Activated T-helper 1 cell treated with anti-CD3 and anti-CD28 coated beads, Interleukin-2, amount 50 U/mL, for 16 hours (primary cell): ENCODE measurements around the gene SAMD5.
"Not testable (repeated sequence)": the region's sequence is repeated elsewhere in the genome, so short reads cannot be mapped to it uniquely, and the experiment has no call there.

Experiments
- DNase-seq, 2 donors: peaks; one replicate each; pipeline ENCODE4 v3.0.0-alpha.2; 2020; ENCODE audit warnings: low read depth in 1 of 2, low spot score in 1 of 2

The SAMD5 gene

DNA sequence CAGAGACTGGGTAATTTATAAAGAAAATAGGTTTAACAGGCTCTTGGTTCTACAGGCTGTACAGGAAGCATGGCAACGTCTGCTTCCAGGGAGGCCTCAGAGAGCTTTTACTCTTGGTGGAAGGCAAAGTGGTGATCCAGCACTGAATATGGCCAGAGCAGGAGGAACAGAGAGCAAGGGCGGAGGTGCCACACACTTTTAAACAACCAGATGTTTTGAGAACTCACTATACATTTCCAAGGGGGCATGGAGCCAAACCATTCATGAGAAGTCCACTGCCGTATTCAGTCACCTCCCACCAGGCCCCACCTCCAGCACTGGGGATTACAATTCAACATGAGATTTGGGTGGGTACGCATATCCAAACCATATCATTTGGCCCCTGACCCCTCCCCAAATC, 18.7 kb downstream of the SAMD5 start:
- DNase-seq: no peak

DNA sequence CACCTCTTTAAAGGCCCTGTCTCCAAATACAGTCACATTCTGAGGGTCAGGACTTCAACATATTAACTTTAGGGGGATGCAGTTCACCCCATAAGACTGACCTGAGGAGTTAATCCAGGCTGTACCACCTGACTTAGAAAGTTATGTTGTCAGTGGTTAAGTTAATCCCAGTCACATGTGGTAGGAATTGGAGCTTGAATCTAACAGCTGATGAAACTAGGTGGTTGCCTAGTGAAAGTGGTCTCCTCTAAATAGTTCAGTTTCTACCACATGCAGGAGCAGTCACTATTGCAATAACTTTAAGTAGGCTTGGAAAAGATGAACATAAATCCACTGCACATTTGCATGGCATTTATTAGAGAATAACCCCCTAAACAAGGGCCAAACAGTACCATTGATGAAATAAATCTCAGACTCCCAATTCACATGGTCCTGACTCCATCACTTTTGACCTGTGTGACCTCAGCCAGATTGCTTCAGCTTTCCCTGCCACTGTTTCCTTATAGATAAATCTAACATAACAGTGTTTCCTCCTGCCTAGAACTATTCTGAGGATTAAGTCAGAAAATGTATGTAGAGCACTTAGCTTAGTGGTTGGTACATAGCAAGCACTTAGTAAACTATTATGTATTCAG, 20.1 kb downstream of the SAMD5 start:
- no peak for DNase-seq

DNA sequence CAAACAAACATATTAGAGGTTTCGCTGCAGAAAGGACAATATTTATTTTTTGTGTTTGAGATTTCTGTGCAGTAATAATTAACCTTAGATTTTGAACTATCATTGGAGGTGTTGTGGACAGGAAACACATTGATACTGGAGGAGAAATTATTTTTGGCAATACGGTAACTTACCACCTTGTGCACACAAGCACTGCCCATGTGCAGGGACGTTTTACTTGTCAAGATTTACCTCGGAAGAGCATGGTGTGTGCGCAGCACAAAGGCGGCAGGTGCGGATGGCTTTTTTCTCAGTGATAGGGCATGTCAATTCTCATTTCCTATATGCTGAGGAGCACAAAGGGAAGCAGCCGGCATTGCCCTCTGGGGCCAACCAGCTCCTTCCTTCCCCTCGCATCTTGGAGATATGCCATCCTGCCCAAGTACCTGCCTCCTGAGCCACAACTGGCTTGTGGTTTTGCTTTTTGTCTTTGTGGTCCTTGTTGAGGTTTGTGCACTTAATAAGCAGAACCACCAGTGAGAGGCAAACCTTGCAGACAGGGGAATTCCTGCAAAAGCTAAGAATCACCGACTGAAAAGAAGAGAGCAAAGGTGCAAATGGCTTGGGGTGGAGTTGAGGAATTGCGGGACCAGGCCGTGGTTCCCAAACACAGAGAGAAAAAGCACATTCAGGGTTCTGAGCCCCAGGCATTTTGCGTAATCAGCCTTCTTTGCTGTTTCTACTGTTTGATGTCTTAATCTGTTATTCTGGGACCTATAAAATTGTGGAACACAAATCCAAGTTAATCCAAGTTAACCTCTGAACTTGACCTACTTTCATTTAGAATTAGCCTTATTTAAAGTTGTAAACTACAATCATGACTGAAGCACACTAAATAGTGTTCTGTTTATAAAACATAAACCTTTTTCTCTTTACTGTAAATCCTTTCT, 21.9 kb downstream of the SAMD5 start:
- DNase-seq: no peak

DNA sequence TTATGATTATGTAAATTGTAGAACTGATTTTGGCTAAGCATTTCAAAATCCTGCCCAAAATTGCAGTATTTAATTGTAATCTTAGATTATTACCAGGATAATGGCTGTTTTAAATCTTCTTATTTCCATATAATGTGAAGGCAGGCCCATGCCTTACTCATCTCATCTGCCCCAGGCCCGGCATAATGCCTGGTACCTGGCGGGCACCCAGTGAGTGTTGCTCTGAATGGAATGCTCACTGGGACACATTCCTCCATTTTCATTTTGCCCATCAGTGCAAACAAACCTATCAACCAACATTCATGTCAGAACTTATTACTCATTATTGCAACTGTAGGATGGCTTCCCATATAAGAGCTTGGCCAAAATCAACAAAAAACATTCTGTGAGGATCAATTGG, 22.8 kb downstream of the SAMD5 start:
- no peak for DNase-seq

DNA sequence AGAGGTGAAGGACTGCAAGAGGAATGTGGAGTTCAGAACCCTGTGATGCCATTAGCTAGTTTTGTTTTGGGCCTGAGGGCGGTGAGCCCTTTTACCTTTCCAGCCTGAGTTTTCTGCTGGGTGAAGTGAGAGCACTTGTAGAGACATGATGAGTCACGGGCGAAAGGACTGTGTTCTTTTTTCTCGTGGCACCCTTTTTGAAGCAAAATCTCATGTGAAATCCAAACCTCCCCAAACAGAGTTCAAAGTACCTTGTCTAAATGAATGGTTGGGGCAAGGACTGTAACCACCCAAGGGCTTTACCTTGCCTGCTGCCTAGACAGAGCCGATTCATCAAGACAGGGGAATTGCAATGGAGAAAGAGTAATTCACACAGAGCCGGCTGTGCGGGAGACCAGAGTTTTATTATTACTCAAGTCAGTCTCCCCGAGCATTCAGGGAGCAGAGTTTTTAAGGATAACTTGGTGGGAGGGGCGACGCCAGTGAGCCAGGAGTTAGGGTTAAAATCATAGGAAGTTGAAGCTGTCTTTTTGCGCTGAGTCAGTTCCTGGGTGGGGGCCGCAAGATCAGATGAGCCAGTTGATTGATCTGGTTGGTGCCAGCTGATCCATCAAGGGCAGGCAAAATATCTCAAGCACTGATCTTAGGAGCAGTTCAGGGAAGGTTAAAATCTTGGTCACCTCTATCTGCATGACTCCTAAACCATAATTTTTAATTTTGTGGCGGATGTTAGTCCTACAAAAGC, 25.8 kb downstream of the SAMD5 start:
- no peak for DNase-seq

DNA sequence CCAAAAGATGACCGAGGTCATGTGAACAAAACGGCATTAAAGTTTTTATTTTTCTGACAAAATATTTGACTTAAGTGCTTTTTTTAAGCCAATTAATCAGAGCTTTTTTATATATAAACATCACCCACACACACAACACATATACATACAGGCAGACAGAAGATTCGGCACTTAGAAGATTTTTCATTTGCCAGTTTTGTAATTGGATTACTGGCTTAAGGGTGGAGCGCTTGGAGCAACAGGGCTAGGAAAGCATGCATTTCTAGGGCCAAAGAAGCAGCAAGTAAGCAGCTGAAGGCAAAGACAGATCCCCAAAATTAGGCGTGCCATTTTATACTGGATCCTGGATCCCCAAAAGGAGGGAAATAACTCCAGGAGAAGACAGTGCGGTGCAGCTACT, 30.3 kb downstream of the SAMD5 start:
- DNase-seq: no peak

DNA sequence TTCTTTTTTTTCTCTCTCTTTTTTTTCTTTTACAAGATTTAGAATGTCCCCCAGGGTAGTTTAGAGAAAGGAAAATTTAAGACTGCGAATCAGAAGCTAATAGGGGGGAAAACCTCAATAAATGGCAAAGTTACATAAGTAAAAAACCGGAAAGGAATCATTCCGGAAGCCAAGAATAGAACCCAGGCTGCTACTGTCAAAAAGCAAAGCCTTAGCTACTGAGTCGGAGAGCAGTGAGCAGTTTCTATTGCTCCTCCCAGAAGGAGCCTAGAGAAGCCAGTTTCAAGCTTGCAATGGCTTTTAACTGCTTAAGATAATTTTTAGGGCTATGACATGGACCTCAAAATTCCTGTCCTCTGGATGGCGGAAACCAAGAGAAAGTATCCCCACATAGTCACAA, 31.6 kb downstream of the SAMD5 start:
- no peak for DNase-seq

DNA sequence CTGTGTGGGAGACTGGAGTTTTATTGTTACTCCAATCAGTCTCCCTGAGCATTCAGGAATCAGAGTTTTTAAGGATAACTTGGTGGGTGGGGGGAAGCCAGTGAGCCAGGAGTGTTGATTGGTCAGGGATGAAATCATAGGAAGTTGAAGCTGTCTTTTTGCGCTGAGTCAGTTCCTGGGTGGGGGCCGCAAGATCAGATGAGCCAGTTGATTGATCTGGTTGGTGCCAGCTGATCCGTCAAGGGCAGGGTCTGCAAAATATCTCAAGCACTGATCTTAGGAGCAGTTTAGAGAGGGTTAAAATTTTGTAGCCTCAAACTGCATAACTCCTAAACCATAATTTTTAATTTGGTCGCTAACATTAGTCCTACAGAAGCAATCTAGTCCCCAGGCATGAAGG, 33.9 kb downstream of the SAMD5 start:
- DNase-seq: not testable (repeated sequence)

DNA sequence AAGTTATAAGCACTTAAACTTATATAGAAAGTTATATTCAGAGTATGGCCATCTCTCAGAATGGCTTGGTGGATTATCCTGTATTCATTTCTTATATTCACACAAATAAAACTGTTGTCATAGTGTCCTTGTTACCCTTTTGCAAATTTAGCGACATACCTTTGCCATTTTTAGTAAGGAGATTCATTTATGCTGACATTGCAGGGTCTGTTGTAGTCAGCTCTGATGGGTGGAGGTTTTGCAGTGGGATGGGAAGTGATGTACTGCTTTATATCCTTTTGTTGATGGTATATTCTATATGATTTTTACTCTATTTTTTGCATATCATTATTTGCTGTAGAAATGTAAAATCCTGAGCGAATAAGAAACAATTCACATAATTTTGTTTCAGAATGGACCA, 35.9 kb downstream of the SAMD5 start:
- no peak for DNase-seq

DNA sequence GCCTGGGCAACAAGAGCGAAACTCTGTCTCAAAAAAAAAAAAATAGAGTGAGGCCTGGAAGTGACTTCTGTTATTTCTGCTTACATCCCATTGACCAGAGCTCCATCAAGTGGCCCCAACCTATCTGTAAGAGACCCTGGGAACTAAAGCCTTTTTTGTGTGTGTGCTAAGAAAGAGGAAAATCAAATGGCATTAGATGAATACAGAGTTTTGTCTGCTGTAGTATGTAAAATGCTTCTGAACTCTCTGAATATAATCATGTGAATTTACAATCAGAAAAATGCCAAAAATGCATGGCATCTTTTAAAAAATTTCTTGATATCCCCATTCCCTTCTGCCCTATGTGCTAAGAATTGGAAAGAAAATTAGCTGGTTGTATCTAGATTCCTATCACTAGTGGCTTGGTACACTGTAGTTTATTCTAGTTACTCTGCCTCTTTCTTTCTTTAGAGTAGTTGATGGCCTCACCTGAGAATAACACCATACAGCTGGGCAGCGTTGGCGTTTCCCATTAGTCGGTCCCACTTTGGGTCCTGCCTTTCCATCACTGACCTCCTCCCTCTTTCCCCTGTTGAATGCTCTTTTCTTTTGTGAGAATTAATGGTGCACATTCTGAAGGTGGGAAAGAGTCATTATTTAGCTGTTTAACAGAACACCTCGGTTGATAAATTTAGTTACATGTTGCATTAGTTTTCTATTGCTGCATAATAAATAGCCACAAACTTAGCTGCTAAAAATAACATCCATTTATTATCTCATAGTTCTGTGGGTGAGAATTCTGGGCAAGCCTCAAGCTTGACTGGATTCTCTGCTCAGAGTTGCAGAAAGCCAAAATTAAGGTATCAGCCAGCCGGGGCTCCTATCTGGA, 38.2 kb downstream of the SAMD5 start:
- DNase-seq: no peak

DNA sequence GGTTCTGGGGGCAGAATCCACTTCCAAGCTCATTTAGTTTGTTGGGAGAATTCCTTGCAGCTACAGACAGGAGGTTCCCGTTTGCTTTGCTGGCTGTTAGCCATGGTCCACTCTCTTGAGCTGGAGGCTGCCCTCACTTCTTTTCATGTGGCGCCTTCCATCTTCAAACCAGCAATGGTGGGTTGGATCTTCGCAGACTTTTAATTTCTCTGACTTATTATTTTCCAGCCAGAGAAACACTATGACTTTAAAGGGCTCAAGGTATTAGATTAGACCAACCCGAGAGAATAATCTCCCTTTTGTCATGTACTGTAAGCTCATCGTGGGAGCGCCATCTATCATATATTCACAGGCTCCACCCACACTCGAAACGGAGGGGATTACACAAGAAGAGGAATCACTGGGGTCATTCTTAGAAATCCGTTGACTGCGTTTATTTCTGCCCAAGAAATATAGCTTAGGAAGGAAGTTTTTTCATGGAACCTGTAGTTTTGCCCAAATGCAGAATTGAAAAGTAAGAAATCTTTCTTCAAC, 38.9 kb downstream of the SAMD5 start:
- no peak for DNase-seq

DNA sequence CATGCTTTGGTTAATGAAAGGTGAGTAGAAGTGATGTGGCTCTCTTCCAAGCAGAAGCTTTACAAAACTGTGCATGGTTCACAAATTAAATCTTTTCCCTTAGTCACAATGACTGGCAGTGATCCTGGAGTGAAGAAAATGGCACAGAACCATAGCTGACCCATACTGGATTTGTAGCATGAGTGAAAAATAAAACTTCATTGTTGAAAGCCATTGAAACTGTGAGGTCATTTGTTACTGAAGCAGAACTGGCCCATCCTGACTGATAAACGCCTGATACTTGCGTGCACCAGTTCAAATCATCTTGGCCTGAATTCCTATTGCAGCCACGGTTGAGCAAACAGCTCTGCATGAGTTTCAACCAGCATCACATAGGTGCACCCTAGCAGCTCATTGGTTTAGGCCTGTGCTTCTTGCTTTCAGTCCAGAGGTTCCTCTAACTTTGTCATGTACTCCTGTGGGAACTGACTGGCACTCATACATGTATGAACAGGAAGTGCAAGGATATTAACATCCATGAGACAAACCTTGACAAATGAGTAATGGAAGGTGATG, 40.5 kb downstream of the SAMD5 start:
- DNase-seq: no peak

DNA sequence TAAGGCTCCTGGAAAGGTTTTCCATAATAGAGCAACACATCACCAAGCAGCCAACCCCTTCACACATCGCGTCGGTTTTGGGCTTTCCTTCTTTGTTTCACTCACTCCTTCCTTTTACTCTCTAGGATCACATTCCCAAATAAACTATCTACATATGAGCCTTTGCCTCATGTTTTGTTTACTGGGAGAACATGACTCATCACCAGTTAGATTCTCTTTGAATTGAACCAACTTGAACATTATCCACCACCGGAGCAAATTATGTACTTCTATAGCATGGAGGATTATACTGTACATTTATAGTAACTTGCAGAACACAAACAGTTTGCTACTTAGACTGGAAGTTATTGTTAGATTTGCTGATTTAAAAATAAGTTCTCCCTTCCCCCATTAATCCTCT, 41.0 kb downstream of the SAMD5 start:
- DNase-seq: no peak

DNA sequence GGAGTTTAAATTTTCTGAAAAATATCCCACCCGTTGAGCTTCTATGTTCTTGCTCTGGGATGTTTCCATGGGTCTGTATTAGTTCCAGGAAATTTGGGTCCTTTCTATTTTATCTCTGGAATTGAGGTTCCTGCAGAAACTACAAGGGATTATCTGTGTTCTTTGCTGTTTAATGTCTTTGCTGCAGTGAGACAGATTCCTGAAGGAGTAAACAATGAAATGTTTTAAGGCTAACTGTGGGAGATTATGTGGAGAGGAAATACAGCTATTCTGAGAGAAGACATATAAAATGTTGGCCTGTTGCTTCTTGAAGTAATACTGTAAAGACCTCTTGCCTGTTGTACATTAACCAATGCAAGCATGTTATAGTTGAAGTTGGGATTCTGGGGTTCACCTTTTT, 43.5 kb downstream of the SAMD5 start:
- no peak for DNase-seq

DNA sequence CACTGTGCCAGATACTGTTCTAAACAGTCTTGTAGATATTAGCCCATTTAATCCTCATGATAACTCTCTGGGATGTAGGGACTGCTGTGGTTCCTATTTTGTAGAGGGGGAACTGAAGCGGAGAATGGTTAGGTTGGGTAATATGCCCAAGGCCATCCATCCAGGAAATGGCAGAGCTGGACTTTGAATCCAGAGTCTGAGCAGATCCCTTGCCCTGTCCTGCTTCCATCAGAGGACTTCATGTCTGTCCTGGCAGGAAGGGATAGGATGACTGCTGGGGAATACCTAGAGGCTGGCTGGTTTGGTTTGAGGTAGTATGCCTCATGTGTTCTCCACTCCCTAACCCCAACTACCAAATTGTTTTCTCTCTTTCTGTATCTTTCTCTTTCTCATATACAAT, 44.6 kb downstream of the SAMD5 start:
- no peak for DNase-seq

DNA sequence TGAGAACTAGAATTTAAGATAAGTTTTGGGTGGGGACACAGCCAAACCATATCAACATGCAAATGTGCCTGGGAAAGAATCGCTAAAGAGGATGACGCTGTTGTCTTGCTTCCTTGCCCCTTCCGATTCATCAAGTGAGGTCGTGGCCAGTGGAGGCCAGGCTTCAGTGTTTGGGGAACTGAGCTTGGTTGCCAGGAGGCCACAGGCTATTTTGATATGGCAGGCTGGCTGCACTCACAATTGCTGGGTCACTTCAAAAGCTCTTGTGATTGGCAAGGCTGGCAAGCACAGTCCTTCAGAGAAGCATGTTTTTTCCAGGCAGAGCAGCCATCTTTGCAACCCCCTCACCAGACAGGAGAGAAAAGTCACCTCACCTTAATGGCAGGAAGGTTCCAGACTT, 45.8 kb downstream of the SAMD5 start:
- DNase-seq: no peak

DNA sequence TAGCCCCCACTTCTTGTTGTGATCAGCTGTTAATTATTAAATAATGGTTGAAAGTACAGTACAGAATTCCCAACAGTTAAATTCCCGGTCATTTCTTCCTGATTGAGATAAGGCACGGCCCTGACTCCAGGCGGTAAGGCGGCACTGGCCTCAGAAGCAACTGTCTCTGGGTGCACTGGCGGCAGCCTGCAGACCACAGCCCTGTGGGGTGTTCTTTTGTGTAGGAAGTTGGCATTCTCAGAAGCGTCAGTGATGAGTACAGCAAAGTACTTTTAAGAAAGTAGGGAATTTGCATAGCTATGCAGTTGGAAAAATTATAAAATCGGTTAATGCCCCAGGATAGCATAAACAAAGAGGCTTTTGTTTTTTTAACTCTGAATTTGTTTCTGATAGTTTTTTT, 50.5 kb downstream of the SAMD5 start:
- no peak for DNase-seq

DNA sequence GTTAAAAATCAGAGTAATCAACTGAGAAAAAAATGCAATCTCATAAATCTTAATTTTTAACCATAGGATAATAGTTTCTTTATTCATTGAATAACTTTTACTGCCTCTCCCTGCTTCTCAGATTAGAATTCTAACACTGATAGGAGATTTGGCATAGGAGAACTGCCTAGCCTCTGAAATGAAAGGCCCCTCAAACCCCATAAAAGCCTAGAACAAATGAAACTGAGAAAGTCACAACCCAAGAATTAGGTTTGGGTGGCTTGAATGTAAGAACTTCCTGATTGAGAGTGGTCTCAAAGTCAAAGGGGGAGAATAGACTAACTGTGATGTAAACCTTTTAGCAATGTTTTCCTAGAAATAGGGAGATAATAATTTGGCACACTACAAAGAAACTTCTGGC, 52.2 kb downstream of the SAMD5 start:
- DNase-seq: no peak

DNA sequence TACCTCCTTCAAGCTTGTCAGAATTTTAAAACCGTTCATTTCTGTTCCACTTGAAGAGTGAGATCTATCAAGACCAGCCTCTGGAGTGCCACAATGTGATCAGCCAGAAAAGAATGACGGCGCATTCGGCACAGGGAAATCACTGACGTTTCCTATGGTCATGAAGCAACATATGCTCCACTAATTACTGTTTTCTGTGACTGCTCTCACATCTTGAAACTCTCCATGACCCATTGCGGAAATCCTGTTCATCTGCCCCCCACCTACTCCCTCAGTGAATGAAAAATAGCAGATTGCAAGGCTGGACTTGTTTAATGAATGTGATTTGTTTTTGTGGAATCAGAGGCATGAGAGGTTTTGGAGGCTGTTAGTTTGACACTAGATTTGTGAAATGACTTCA, 53.2 kb downstream of the SAMD5 start:
- DNase-seq: no peak

DNA sequence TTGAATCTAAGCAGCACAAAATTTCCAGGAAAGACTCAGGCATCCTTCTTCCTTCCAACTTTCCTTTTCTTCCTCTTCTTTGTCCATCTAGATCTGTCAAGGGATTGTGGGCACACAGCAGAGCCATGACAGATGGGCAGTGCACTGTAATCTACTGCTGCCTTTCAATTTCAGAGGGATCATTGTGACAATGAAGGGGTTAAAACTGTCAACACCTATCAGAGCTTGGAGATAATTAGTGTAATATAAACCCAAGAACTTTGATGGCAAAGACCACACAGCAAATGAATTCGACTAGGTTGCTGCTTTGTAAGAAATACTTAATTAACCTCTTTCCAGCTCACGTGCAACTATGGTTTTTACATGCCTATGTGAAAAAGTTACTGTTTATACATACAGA, 55.0 kb downstream of the SAMD5 start:
- no peak for DNase-seq

DNA sequence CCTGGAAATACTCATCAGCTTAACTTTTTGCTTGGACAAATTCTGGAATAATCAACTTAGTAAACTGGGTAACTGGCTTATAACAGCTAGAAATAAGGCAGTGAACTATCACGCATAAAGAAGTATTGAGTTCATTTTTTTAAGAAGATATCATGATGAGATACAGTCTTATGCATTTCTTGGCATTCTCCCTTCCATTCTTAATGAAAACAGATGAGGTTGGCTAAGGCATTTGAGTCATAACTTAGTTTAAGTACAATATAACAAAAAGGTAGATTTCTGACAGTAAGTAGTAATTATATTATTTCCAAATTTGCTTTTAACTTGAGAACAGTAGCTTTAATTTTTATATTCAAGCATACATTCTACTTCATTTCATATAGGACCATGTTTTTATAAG, 56.1 kb downstream of the SAMD5 start:
- DNase-seq: no peak
